ENCODE results near the gene C6orf132. TPM values are rescaled to one million over a fixed set of nuclear protein-coding genes. Genes with fewer than 3 reads are reported as not detected.

The C6orf132 gene
- total and polyA plus RNA-seq, 2 of the 8 experiments (the other 6 are each of a cell fraction or from before 2014, with no cell fraction given), result 31.5 to 64.0 TPM

- no peak for TF ChIP-seq CHD7 (IDR thresholded peaks at IDR 0.05; ENCODE audit: insufficient replicate concordance, low read length)
Measured at GRCh38 chr6:42108071-42108470, 34.3 kb downstream of the C6orf132 start (continued).

All from H1 (cell line).